ENCODE measurements around the gene CAMTA2. TPM values are rescaled to one million over a fixed set of nuclear protein-coding genes. Genes with fewer than 3 reads are reported as not detected.

CAMTA2 gene
- total RNA-seq, 1 experiment from 2014 or later, result 9.2 TPM

GRCh38 chr17:4967539-4968485 lies 19.7 kb downstream of the CAMTA2 start, which contains the start of gene SPAG7 (continued):
- TF ChIP-seq, protein P1, sequence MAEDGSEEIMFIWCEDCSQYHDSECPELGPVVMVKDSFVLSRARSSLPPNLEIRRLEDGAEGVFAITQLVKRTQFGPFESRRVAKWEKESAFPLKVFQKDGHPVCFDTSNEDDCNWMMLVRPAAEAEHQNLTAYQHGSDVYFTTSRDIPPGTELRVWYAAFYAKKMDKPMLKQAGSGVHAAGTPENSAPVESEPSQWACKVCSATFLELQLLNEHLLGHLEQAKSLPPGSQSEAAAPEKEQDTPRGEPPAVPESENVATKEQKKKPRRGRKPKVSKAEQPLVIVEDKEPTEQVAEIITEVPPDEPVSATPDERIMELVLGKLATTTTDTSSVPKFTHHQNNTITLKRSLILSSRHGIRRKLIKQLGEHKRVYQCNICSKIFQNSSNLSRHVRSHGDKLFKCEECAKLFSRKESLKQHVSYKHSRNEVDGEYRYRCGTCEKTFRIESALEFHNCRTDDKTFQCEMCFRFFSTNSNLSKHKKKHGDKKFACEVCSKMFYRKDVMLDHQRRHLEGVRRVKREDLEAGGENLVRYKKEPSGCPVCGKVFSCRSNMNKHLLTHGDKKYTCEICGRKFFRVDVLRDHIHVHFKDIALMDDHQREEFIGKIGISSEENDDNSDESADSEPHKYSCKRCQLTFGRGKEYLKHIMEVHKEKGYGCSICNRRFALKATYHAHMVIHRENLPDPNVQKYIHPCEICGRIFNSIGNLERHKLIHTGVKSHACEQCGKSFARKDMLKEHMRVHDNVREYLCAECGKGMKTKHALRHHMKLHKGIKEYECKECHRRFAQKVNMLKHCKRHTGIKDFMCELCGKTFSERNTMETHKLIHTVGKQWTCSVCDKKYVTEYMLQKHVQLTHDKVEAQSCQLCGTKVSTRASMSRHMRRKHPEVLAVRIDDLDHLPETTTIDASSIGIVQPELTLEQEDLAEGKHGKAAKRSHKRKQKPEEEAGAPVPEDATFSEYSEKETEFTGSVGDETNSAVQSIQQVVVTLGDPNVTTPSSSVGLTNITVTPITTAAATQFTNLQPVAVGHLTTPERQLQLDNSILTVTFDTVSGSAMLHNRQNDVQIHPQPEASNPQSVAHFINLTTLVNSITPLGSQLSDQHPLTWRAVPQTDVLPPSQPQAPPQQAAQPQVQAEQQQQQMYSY (CRISPR knock-in tag; IDR thresholded peaks at IDR 0.05), result no peak
- TF ChIP-seq ATF2 (CRISPR knock-in tag; IDR thresholded peaks at IDR 0.05; ENCODE audit: borderline replicate concordance, low read depth), result no peak
- no peak for TF ChIP-seq TCF7 (CRISPR knock-in tag; IDR thresholded peaks at IDR 0.05; ENCODE audit: low read depth)
- peak; percentile 66 for TF ChIP-seq ZNF281 (CRISPR knock-in tag; IDR thresholded peaks at IDR 0.05)
- TF ChIP-seq ATF3 (CRISPR knock-in tag; conservative IDR thresholded peaks at IDR 0.05), result no peak
- no peak for TF ChIP-seq NR1H2 (CRISPR knock-in tag; IDR thresholded peaks at IDR 0.05)

DNA sequence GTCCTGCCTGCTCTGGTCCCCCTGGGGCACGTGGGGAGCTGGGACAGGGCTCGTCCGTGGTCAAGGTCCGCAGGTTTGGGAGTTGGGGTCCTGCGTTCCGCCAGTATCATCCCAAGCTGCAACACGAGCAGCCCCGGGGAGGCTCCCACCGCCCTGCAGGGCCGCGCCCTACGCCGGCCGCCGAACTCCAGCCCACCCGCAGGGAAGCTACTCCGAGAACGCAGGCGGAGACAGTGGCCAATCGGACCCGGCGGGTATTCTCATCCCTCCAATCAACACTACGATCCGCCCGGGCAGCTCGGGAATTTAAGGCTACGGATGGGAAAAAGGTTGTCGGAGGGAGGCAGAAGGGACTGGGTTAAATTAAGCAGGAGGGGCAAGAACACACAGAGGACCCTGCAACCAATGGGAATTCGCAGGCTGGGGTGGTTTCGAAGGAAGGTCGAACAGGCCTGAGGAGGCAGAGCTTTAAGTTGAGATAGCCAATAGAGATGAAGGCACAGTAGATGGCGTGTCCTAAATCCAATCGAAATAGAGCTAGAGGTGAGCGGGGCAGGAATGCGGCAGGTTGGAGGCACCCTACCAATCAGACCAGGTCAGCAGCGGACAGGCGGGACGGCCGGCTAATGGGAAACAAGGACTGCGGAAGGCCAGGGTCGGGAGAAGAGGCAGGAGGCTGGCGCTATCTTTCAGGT lies 20.5 kb downstream of the CAMTA2 start:
- DNase-seq (ENCODE audit: low spot score), result peak; percentile 97
- peak; percentile 93 for ATAC-seq
- H3K9me3 Mint-ChIP-seq, result peaks cover 13% of the 10 kb centered on the region
- peaks cover 22% of the 10 kb centered on the region for H3K4me1 Mint-ChIP-seq
- H3K4me3 Mint-ChIP-seq, result no peak overlapping the region
- peak overlapping the region; percentile 90 for H3K27ac Mint-ChIP-seq
- peaks cover 10% of the 10 kb centered on the region for H3K27me3 Mint-ChIP-seq (ENCODE audit: low read depth)
- CTCF ChIA-PET, result interaction anchor here (0.9 to 3.2 kb wide), 20 partner anchors 10 to 271 kb away, joined by 3 to 49 read pairs (median 6); partner anchors contain the start of genes ARRB2, C17orf107, CAMTA2 and ENO3
- POLR2A ChIA-PET, result interaction anchor here (0.6 to 4.8 kb wide), 16 partner anchors 9 to 70 kb away, joined by 3 to 45 read pairs (median 4); partner anchors contain the start of genes C17orf107, CAMTA2, CHRNE and ENO3
- peaks cover 20% of the 10 kb centered on the region for H3K36me3 Mint-ChIP-seq
- TF ChIP-seq, protein P2, sequence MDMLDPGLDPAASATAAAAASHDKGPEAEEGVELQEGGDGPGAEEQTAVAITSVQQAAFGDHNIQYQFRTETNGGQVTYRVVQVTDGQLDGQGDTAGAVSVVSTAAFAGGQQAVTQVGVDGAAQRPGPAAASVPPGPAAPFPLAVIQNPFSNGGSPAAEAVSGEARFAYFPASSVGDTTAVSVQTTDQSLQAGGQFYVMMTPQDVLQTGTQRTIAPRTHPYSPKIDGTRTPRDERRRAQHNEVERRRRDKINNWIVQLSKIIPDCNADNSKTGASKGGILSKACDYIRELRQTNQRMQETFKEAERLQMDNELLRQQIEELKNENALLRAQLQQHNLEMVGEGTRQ (CRISPR knock-in tag; IDR thresholded peaks at IDR 0.05), result 0 out of 2 replicates have a peak, but pooled peaks have one; percentile 34
- peak; percentile 82; the same call in 1 of the 2 replicates for TF ChIP-seq FOXP1 (CRISPR knock-in tag; IDR thresholded peaks at IDR 0.05; ENCODE audit: borderline replicate concordance)
- TF ChIP-seq NFYB (CRISPR knock-in tag; conservative IDR thresholded peaks at IDR 0.05; ENCODE audit: low read depth), result peak; percentile 97
- peak; percentile 64; the same call in 1 of the 2 replicates for TF ChIP-seq JUN (CRISPR knock-in tag; IDR thresholded peaks at IDR 0.05)
- TF ChIP-seq ZBTB21 (CRISPR knock-in tag; IDR thresholded peaks at IDR 0.05; ENCODE audit: borderline replicate concordance), result peak; percentile 0; the same call in 1 of the 2 replicates
- peak; percentile 81; the same call in 1 of the 2 replicates for TF ChIP-seq NFE2L1 (CRISPR knock-in tag; IDR thresholded peaks at IDR 0.05)
- TF ChIP-seq PREB (CRISPR knock-in tag; IDR thresholded peaks at IDR 0.05; ENCODE audit: borderline replicate concordance), result no peak
- TF ChIP-seq, protein P3, sequence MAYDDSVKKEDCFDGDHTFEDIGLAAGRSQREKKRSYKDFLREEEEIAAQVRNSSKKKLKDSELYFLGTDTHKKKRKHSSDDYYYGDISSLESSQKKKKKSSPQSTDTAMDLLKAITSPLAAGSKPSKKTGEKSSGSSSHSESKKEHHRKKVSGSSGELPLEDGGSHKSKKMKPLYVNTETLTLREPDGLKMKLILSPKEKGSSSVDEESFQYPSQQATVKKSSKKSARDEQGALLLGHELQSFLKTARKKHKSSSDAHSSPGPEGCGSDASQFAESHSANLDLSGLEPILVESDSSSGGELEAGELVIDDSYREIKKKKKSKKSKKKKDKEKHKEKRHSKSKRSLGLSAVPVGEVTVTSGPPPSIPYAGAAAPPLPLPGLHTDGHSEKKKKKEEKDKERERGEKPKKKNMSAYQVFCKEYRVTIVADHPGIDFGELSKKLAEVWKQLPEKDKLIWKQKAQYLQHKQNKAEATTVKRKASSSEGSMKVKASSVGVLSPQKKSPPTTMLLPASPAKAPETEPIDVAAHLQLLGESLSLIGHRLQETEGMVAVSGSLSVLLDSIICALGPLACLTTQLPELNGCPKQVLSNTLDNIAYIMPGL (CRISPR knock-in tag; IDR thresholded peaks at IDR 0.05), result peak; percentile 24; the same call in 1 of the 2 replicates
- TF ChIP-seq KAT7 (CRISPR knock-in tag; IDR thresholded peaks at IDR 0.05; ENCODE audit: borderline replicate concordance), result no peak
- TF ChIP-seq TEAD4 (CRISPR knock-in tag; IDR thresholded peaks at IDR 0.05), result peak; percentile 66; the same call in 1 of the 2 replicates
- TF ChIP-seq E2F5 (CRISPR knock-in tag; IDR thresholded peaks at IDR 0.05), result peak; percentile 63; the same call in 1 of the 2 replicates
- 0 out of 2 replicates have a peak, but pooled peaks have one; percentile 58 for TF ChIP-seq ZNF232 (CRISPR knock-in tag; IDR thresholded peaks at IDR 0.05)
